Naive thymus-derived CD8-positive, alpha-beta T cell (primary cell): Measurements from ENCODE around the gene NFIB. TPM values are rescaled to one million over a fixed set of nuclear protein-coding genes. Genes with fewer than 3 reads are reported as not detected.

Experiments used
- ATAC-seq, 2 donors: fragments of 150-1000 bp; cut with Tn5 transposase in 1 of 2; sonication (Bioruptor Pico), chemical (Tn5 transposase) in 1 of 2; 1 replicate in 1 of 2; 2 replicates in 1 of 2; pipeline ENCODE4 v1.10.0; 2021; ENCODE audit warnings: mild to moderate bottlenecking in 2 of 2, moderate library complexity in 2 of 2
- POLR2A ChIA-PET: fragments of 350-600 bp; sonication (Branson Sonifier 250); formaldehyde crosslinking; loops from one replicate; lab custom pipeline; 2021; ENCODE audit warnings: antibody characterized with exemption; lab: Charles Lee
- DNase-seq, 10 donors: peaks; one replicate each; pipeline versions ENCODE4 v3.0.0 to v3.0.0-alpha.2; 2020 to 2022
- H3K27ac Mint-ChIP-seq, 10 donors: one replicate each; pipeline ENCODE4 v1.8.0; 2020 to 2022; ENCODE audit warnings: mild to moderate bottlenecking in 10 of 10, mixed read lengths in 10 of 10, moderate library complexity in 4 of 10, inconsistent platforms in 1 of 10
- H3K27me3 Mint-ChIP-seq, 5 donors: one replicate each; pipeline ENCODE4 v1.8.0; 2021 to 2022; ENCODE audit warnings: mixed read lengths in 5 of 5
- H3K36me3 Mint-ChIP-seq, 3 donors: one replicate each; pipeline ENCODE4 v1.8.0; 2020 to 2022; ENCODE audit warnings: mixed read lengths in 3 of 3, mild to moderate bottlenecking in 2 of 3, inconsistent platforms in 1 of 3
- H3K4me1 Mint-ChIP-seq, 4 donors: one replicate each; pipeline ENCODE4 v1.8.0; 2021 to 2022; ENCODE audit warnings: mixed read lengths in 4 of 4
- H3K4me3 Mint-ChIP-seq, 10 donors: one replicate each; pipeline ENCODE4 v1.8.0; 2020 to 2022; ENCODE audit warnings: mild to moderate bottlenecking in 10 of 10, mixed read lengths in 10 of 10, moderate library complexity in 6 of 10, inconsistent platforms in 1 of 10
- H3K9me3 Mint-ChIP-seq, 9 donors: one replicate each; pipeline ENCODE4 v1.8.0; 2020 to 2022; ENCODE audit warnings: mixed read lengths in 9 of 9, mild to moderate bottlenecking in 3 of 9, inconsistent platforms in 1 of 9, moderate library complexity in 1 of 9
- polyA plus RNA-seq, 3 donors: library from polyadenylated mRNA; unstranded; fragments of 300-500 nt; fragmentation: Illumina TruSeq; gene quantifications; one replicate each; pipeline ENCODE4 v1.2.3, GENCODE V29; 2021
- total RNA-seq, 8 experiments: library from RNA in 2 of 8; stranded (reverse) in 2 of 8; gene quantifications; one replicate each; pipeline ENCODE4 v1.2.3 and lab custom pipeline; 2021 to 2026

NFIB gene
- total and polyA plus RNA-seq, 5 experiments from 2014 or later = 0.22 TPM; not detected in 4

- H3K4me1 Mint-ChIP-seq = no peaks in the 10 kb centered on the region
- H3K4me3 Mint-ChIP-seq = no peak overlapping the region
- H3K27me3 Mint-ChIP-seq = no peaks in the 10 kb centered on the region
- peaks cover 0 to 7% (median 0%) of the 10 kb centered on the region in 9 donors for H3K9me3 Mint-ChIP-seq
- H3K36me3 Mint-ChIP-seq = no peaks in the 10 kb centered on the region
- DNase-seq (no peak), ATAC-seq (no peak)
- no peak overlapping the region for H3K27ac Mint-ChIP-seq
- POLR2A ChIA-PET = no interaction called here
Measured at GRCh38 chr9:14054096-14054495, 259.8 kb downstream of the NFIB start.

GRCh38 chr9:14052359-14052758 is 261.6 kb downstream of the NFIB start:
- DNase-seq (no peak), ATAC-seq (no peak)
- Mint-ChIP-seq H3K27ac (no peak overlapping the region), H3K4me1 (no peaks in the 10 kb centered on the region), H3K4me3 (no peak overlapping the region), H3K27me3 (no peaks in the 10 kb centered on the region), H3K9me3 (peaks cover 0 to 8% (median 0%) of the 10 kb centered on the region in 9 donors), H3K36me3 (no peaks in the 10 kb centered on the region)
- POLR2A ChIA-PET = no interaction called here

- H3K9me3 Mint-ChIP-seq = peaks cover 0 to 9% (median 0%) of the 10 kb centered on the region in 9 donors
- ATAC-seq (no peak), DNase-seq (no peak)
- no peak overlapping the region for H3K27ac Mint-ChIP-seq
- no peak overlapping the region for H3K4me3 Mint-ChIP-seq
- no peaks in the 10 kb centered on the region for H3K4me1 Mint-ChIP-seq
- no peaks in the 10 kb centered on the region for H3K36me3 Mint-ChIP-seq
- no peaks in the 10 kb centered on the region for H3K27me3 Mint-ChIP-seq
- POLR2A ChIA-PET = no interaction called here
Measured at GRCh38 chr9:14051419-14051818, 262.5 kb downstream of the NFIB start.

DNA sequence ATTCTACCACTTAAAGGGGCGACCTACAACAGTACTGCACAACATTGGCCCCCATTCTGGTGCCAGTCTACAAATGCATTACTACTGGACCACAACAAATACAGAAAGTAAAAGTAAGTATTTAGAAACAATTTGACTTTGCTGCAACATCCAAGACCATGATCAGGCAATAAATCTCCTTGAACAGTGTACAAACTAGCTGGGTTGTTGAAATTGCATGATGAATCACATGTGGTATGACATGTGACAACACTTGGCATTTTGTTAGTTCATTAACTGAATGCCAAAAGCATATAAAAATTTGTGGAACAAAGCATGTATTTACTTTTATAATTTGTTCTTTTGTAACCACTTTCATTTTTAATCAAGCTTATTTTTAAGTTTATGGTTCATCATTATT is 270.5 kb downstream of the NFIB start:
- Mint-ChIP-seq H3K9me3 (peaks cover 0 to 12% (median 0%) of the 10 kb centered on the region in 9 donors), H3K27me3 (peaks cover 0 to 7% (median 0%) of the 10 kb centered on the region in 5 donors), H3K36me3 (no peaks in the 10 kb centered on the region), H3K27ac (no peak overlapping the region), H3K4me3 (no peak overlapping the region), H3K4me1 (no peaks in the 10 kb centered on the region)
- POLR2A ChIA-PET = no interaction called here
- ATAC-seq (no peak), DNase-seq (no peak)

DNA sequence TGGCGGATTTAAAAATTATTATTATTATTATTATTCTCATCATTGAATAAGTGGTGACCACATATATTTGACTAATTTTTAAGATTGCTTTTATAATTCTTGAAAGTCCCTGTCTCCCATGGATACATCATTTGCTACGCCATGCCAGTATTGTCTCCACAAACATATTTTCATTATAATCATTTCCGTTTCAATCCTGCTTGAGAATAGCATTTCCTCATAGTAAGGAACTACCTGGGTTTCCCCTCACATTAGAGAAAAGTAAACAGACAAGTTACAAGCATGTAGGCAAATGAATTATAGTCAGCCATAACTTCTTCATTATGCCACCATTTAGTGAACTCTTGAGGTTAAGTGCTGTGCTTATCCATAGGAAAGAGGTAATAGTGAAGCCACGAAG is 276.6 kb downstream of the NFIB start:
- no peak for DNase-seq
- Mint-ChIP-seq H3K27ac (no peak overlapping the region), H3K4me3 (peak overlapping the region in 1 of 10 donors; percentile 4), H3K27me3 (peaks cover 0 to 16% (median 0%) of the 10 kb centered on the region in 5 donors), H3K9me3 (peaks cover 0 to 16% (median 0%) of the 10 kb centered on the region in 9 donors), H3K4me1 (no peaks in the 10 kb centered on the region), H3K36me3 (no peaks in the 10 kb centered on the region)
- no peak for ATAC-seq
- POLR2A ChIA-PET = no interaction called here

DNA sequence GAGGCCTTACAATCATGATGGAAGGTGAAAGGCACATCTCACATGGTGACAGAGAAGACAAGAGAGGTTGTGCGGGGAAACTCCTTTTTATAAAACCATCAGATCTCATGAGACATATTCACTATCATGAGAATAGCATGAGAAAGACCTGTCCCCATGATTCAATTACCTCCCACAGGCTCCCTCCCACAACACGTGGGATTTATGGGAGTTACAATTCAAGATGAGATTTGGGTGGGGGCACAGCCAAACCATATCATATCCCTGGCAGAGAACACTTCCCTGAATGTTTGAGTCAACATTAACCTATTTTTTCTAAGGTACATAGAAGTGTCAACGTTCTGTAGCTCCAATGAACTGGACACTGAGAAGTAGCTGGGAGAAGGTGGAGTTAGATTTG is 280.9 kb downstream of the NFIB start:
- no peak overlapping the region for H3K4me3 Mint-ChIP-seq
- peaks cover 0 to 11% (median 2%) of the 10 kb centered on the region in 9 donors for H3K9me3 Mint-ChIP-seq
- ATAC-seq = no peak
- H3K27ac Mint-ChIP-seq = no peak overlapping the region
- POLR2A ChIA-PET = no interaction called here
- H3K4me1 Mint-ChIP-seq = no peaks in the 10 kb centered on the region
- DNase-seq = no peak
- H3K36me3 Mint-ChIP-seq = no peaks in the 10 kb centered on the region
- peaks cover 0 to 12% (median 0%) of the 10 kb centered on the region in 5 donors for H3K27me3 Mint-ChIP-seq
